Transverse colon (tissue), 3 donors: ENCODE data around the gene MGAT4A.

Source experiments
- CTCF ChIP-seq, 5 experiments: fragments of 200-600 bp in 3 of 5; fragments of 450-650 bp in 2 of 5; sonication (generic) in 3 of 5; IDR thresholded peaks; 1 replicate in 2 of 5; 2 replicates in 3 of 5; pipeline ENCODE4 v1.5.1; 2016 to 2017; ENCODE audit warnings: antibody characterized with exemption in 5 of 5, inconsistent platforms in 3 of 5, mild to moderate bottlenecking in 2 of 5, moderate library complexity in 1 of 5
- EP300 ChIP-seq: sonication (generic); formaldehyde crosslinking; IDR thresholded peaks from one replicate; pipeline ENCODE4 v1.6.1; 2017; ENCODE audit warnings: antibody characterized with exemption, low read depth

DNA sequence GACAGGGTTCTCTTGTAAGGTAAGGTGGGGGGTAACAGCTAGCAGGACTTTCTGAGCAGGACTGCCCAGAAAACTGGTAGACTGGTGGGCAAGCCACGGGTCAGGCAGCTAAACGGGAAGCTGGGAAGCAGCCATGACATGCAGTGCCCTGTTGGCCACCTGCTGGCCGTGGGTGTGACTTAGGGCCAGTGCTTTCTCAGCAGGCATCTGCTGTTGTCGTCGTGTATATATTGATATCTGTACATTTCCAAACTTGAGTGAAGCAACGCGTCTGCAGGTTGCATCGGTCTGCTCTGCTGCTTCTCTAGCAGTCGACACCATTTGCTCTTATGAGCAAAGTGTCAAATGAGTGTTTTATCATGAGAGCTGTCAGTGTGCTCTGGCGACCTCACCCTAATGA, 153.6 kb downstream of the MGAT4A start:
- TF ChIP-seq CTCF (IDR thresholded peaks at IDR 0.05) (no peak), EP300 (no peak)
